Keratinocyte (primary cell): ENCODE results near the gene RAD23A.

Source experiments
- CTCF ChIP-seq, 3 experiments: IDR thresholded peaks in 1 of 3; conservative IDR thresholded peaks in 1 of 3; optimal IDR thresholded peaks in 1 of 3; 2 replicates in 2 of 3; 3 replicates in 1 of 3; pipeline versions ENCODE3 to v1.5.1; 2011; ENCODE audit warnings: low read length in 3 of 3, mild to moderate bottlenecking in 3 of 3, moderate library complexity in 2 of 3, control low read depth in 1 of 3, inconsistent platforms in 1 of 3; ENCODE audit not compliant: insufficient read depth in 2 of 3; ENCODE audit errors: extremely low read depth in 1 of 3
- EZH2 ChIP-seq: IDR thresholded peaks from one replicate; pipeline ENCODE4 v1.6.1; 2012; ENCODE audit warnings: inconsistent platforms, mild to moderate bottlenecking, low read length, moderate library complexity

GRCh38 chr19:12990431-12990830, 44.8 kb downstream of the RAD23A start:
- TF ChIP-seq CTCF (optimal IDR thresholded peaks at IDR 0.05 in 1 of 3, IDR thresholded peaks at IDR 0.05 in 1 of 3, conservative IDR thresholded peaks at IDR 0.05 in 1 of 3; ENCODE audit: extremely low read depth in 1 of 3, insufficient read depth in 2 of 3, low read length in 3 of 3) (no peak), EZH2 (no peak)
